Measurements from ENCODE around the gene IMMP2L. TPM values are rescaled to one million over a fixed set of nuclear protein-coding genes. Genes with fewer than 3 reads are reported as not detected.

The IMMP2L gene
- total and polyA plus RNA-seq, 4 donors = 9.2 to 34.7 (median 11.1) TPM

- TF ChIP-seq CTCF (IDR thresholded peaks at IDR 0.05; ENCODE audit: control extremely low read depth, extremely low read depth) = no peak
- no peak overlapping the region for H3K4me3 ChIP-seq
- H3K9ac ChIP-seq (ENCODE audit: insufficient read depth in 1 of 2, low read length in 2 of 2) = no peak overlapping the region
- no peaks in the 10 kb centered on the region for H3K27me3 ChIP-seq (ENCODE audit: control insufficient read depth in 3 of 3, insufficient read depth in 3 of 3, low read length in 2 of 3)
- peaks cover 0 to 1% (median 0%) of the 10 kb centered on the region in 5 donors for H3K4me1 ChIP-seq (ENCODE audit: control insufficient read depth in 5 of 5, insufficient read depth in 5 of 5, low read length in 5 of 5)
- H3K9me3 ChIP-seq (ENCODE audit: control insufficient read depth in 4 of 4, insufficient read depth in 3 of 4, low read length in 3 of 4) = peaks cover 0 to 7% (median 0%) of the 10 kb centered on the region in 4 donors
- H3K36me3 ChIP-seq (ENCODE audit: control insufficient read depth in 4 of 4, insufficient read depth in 4 of 4, low read length in 4 of 4) = no peaks in the 10 kb centered on the region
- ATAC-seq (ENCODE audit: insufficient read depth, low FRiP score) = no peak
- 91 to 95% methylated on average over 1 of the region's 1 CpG for WGBS, 2 donors
- no peak overlapping the region for H3K27ac ChIP-seq (ENCODE audit: low read depth in 1 of 2, low read length in 1 of 2)
- DNase-seq = no peak
Observed at GRCh38 chr7:110894111-110894510, 668.2 kb downstream of the IMMP2L start.

- Histone ChIP-seq H3K27ac (ENCODE audit: low read depth in 1 of 2, low read length in 1 of 2) (no peak overlapping the region), H3K9me3 (ENCODE audit: control insufficient read depth in 4 of 4, insufficient read depth in 3 of 4, low read length in 3 of 4) (peaks cover 0 to 7% (median 0%) of the 10 kb centered on the region in 4 donors), H3K4me1 (ENCODE audit: control insufficient read depth in 5 of 5, insufficient read depth in 5 of 5, low read length in 5 of 5) (peaks cover 0 to 14% (median 1%) of the 10 kb centered on the region in 5 donors), H3K36me3 (ENCODE audit: control insufficient read depth in 4 of 4, insufficient read depth in 4 of 4, low read length in 4 of 4) (no peaks in the 10 kb centered on the region), H3K4me3 (no peak overlapping the region), H3K9ac (ENCODE audit: insufficient read depth in 1 of 2, low read length in 2 of 2) (no peak overlapping the region), H3K27me3 (ENCODE audit: control insufficient read depth in 3 of 3, insufficient read depth in 3 of 3, low read length in 2 of 3) (no peaks in the 10 kb centered on the region)
- ATAC-seq (ENCODE audit: insufficient read depth, low FRiP score) = no peak
- WGBS, 2 donors = 88 to 96% methylated on average over 2 of the region's 2 CpGs
- no peak for TF ChIP-seq CTCF (IDR thresholded peaks at IDR 0.05; ENCODE audit: control extremely low read depth, extremely low read depth)
- DNase-seq = no peak
Observed at GRCh38 chr7:110891197-110891596, 671.1 kb downstream of the IMMP2L start.

GRCh38 chr7:110890101-110890500 is 672.2 kb downstream of the IMMP2L start:
- TF ChIP-seq CTCF (IDR thresholded peaks at IDR 0.05; ENCODE audit: control extremely low read depth, extremely low read depth) = no peak
- Histone ChIP-seq H3K36me3 (ENCODE audit: control insufficient read depth in 4 of 4, insufficient read depth in 4 of 4, low read length in 4 of 4) (no peaks in the 10 kb centered on the region), H3K4me1 (ENCODE audit: control insufficient read depth in 5 of 5, insufficient read depth in 5 of 5, low read length in 5 of 5) (peaks cover 0 to 14% (median 1%) of the 10 kb centered on the region in 5 donors), H3K4me3 (no peak overlapping the region), H3K9ac (ENCODE audit: insufficient read depth in 1 of 2, low read length in 2 of 2) (no peak overlapping the region), H3K27ac (ENCODE audit: low read depth in 1 of 2, low read length in 1 of 2) (no peak overlapping the region), H3K27me3 (ENCODE audit: control insufficient read depth in 3 of 3, insufficient read depth in 3 of 3, low read length in 2 of 3) (no peaks in the 10 kb centered on the region), H3K9me3 (ENCODE audit: control insufficient read depth in 4 of 4, insufficient read depth in 3 of 4, low read length in 3 of 4) (peaks cover 0 to 7% (median 0%) of the 10 kb centered on the region in 4 donors)
- no peak for DNase-seq
- no peak for ATAC-seq (ENCODE audit: insufficient read depth, low FRiP score)
- 93 to 94% methylated on average over 4 of the region's 4 CpGs for WGBS, 2 donors

GRCh38 chr7:110889335-110889734 is 673.0 kb downstream of the IMMP2L start:
- WGBS, 2 donors = 94 to 96% methylated on average over 6 of the region's 6 CpGs
- Histone ChIP-seq H3K27me3 (ENCODE audit: control insufficient read depth in 3 of 3, insufficient read depth in 3 of 3, low read length in 2 of 3) (no peaks in the 10 kb centered on the region), H3K4me1 (ENCODE audit: control insufficient read depth in 5 of 5, insufficient read depth in 5 of 5, low read length in 5 of 5) (peaks cover 0 to 14% (median 1%) of the 10 kb centered on the region in 5 donors), H3K9me3 (ENCODE audit: control insufficient read depth in 4 of 4, insufficient read depth in 3 of 4, low read length in 3 of 4) (peaks cover 0 to 7% (median 0%) of the 10 kb centered on the region in 4 donors), H3K27ac (ENCODE audit: low read depth in 1 of 2, low read length in 1 of 2) (no peak overlapping the region), H3K4me3 (no peak overlapping the region), H3K36me3 (ENCODE audit: control insufficient read depth in 4 of 4, insufficient read depth in 4 of 4, low read length in 4 of 4) (no peaks in the 10 kb centered on the region), H3K9ac (ENCODE audit: insufficient read depth in 1 of 2, low read length in 2 of 2) (no peak overlapping the region)
- ATAC-seq (ENCODE audit: insufficient read depth, low FRiP score) (no peak), DNase-seq (no peak)
- TF ChIP-seq CTCF (IDR thresholded peaks at IDR 0.05; ENCODE audit: control extremely low read depth, extremely low read depth) = no peak

Measured in lung (tissue), 12 donors.